OCI-LY3 (cell line): ENCODE results near the gene PALLD.
A peak's percentile ranks its signal among the peaks of the same experiment; 100 is the strongest.

Source experiments
- H2AFZ ChIP-seq: fragments of 200-600, 300-600 bp; shearing (Covaris generic); 2 replicates; pipeline ENCODE4 v1.6.0; 2014; ENCODE audit warnings: antibody characterized with exemption, low read depth, low read length
- H3K27ac ChIP-seq: fragments of 200-600, 300-600 bp; sonication (generic); 2 replicates; pipeline ENCODE4 v1.5.1; 2014; ENCODE audit warnings: mild to moderate bottlenecking, low read length, moderate library complexity, mixed read lengths
- H3K27me3 ChIP-seq: fragments of 200-600, 300-600 bp; sonication (generic); 2 replicates; pipeline ENCODE4 v1.6.1; 2014; ENCODE audit warnings: low read depth, low read length, mixed read lengths
- H3K36me3 ChIP-seq: fragments of 200-600, 300-600 bp; sonication (generic); replicated peaks from 2 replicates; pipeline ENCODE3; 2014; ENCODE audit warnings: low read depth, low read length, mixed read lengths
- H3K4me1 ChIP-seq: fragments of 300-600, 200-600 bp; sonication (generic); 2 replicates; pipeline ENCODE4 v1.6.1; 2014; ENCODE audit warnings: low read length, mixed read lengths
- H3K4me2 ChIP-seq: fragments of 200-600, 300-600 bp; sonication (generic); 2 replicates; pipeline ENCODE4 v1.6.1; 2014; ENCODE audit warnings: low read length, mixed read lengths
- H3K4me3 ChIP-seq: fragments of 300-600, 200-600 bp; sonication (generic); 2 replicates; pipeline ENCODE4 v1.5.1; 2014; ENCODE audit warnings: antibody characterized with exemption, mild to moderate bottlenecking, low read length, moderate library complexity
- H3K79me2 ChIP-seq: fragments of 300-600, 200-600 bp; shearing (Covaris generic); 2 replicates; pipeline ENCODE4 v1.6.1; 2014; ENCODE audit warnings: mild to moderate bottlenecking, low read length, mixed read lengths
- H3K9ac ChIP-seq: fragments of 300-600, 200-600 bp; shearing (Covaris generic); 2 replicates; pipeline ENCODE4 v1.6.0; 2014; ENCODE audit warnings: mild to moderate bottlenecking, low read length, moderate library complexity
- H3K9me3 ChIP-seq: fragments of 200-600, 300-600 bp; shearing (Covaris generic); 2 replicates; pipeline ENCODE4 v1.6.1; 2014; ENCODE audit warnings: low read length, mixed read lengths; ENCODE audit not compliant: insufficient read depth
- H4K20me1 ChIP-seq: fragments of 200-600, 300-600 bp; sonication (generic); 2 replicates; pipeline ENCODE4 v1.6.1; 2016; ENCODE audit warnings: low read length, mixed read lengths; ENCODE audit not compliant: insufficient read depth
- CTCF ChIP-seq: fragments of 200-600, 300-600 bp; sonication (generic); IDR thresholded peaks from 2 replicates; pipeline ENCODE4 v1.5.1; 2014; ENCODE audit warnings: antibody characterized with exemption, low read length, low read depth
- EZH2phosphoT487 ChIP-seq: fragments of 200-600 bp; shearing (Covaris generic); IDR thresholded peaks from 2 replicates; pipeline ENCODE4 v1.6.1; 2018; ENCODE audit warnings: antibody characterized with exemption, mixed run types, low read depth

PALLD gene

GRCh38 chr4:168741281-168742173 is 244.7 kb downstream of the PALLD start:
- H3K27ac ChIP-seq = no peak overlapping the region
- H3K79me2 ChIP-seq = no peaks in the 10 kb centered on the region
- H4K20me1 ChIP-seq = no peaks in the 10 kb centered on the region
- H3K4me3 ChIP-seq = peak overlapping the region; percentile 35; the same call in 1 of the 2 replicates
- H3K4me2 ChIP-seq = peak overlapping the region; percentile 55
- no peak overlapping the region for H3K9ac ChIP-seq
- H3K36me3 ChIP-seq = no peaks in the 10 kb centered on the region
- peaks cover 8% of the 10 kb centered on the region for H3K4me1 ChIP-seq
- H3K9me3 ChIP-seq = no peaks in the 10 kb centered on the region
- H2AFZ ChIP-seq = no peak overlapping the region
- TF ChIP-seq CTCF (no peak), EZH2phosphoT487 (no peak)
- H3K27me3 ChIP-seq = peaks cover 51% of the 10 kb centered on the region

GRCh38 chr4:168743131-168743530 is 246.3 kb downstream of the PALLD start:
- H3K4me1 ChIP-seq = peaks cover 8% of the 10 kb centered on the region
- no peak overlapping the region for H3K4me3 ChIP-seq
- TF ChIP-seq CTCF (no peak), EZH2phosphoT487 (no peak)
- H4K20me1 ChIP-seq = no peaks in the 10 kb centered on the region
- no peak overlapping the region for H3K4me2 ChIP-seq
- no peaks in the 10 kb centered on the region for H3K36me3 ChIP-seq
- no peaks in the 10 kb centered on the region for H3K9me3 ChIP-seq
- H2AFZ ChIP-seq = no peak overlapping the region
- H3K9ac ChIP-seq = no peak overlapping the region
- H3K27ac ChIP-seq = no peak overlapping the region
- H3K27me3 ChIP-seq = peaks cover 57% of the 10 kb centered on the region
- no peaks in the 10 kb centered on the region for H3K79me2 ChIP-seq

- no peak overlapping the region for H3K9ac ChIP-seq
- H3K4me1 ChIP-seq = peaks cover 8% of the 10 kb centered on the region
- no peak overlapping the region for H3K4me3 ChIP-seq
- no peaks in the 10 kb centered on the region for H3K36me3 ChIP-seq
- H3K9me3 ChIP-seq = no peaks in the 10 kb centered on the region
- H3K4me2 ChIP-seq = no peak overlapping the region
- H4K20me1 ChIP-seq = no peaks in the 10 kb centered on the region
- H3K27ac ChIP-seq = no peak overlapping the region
- no peak overlapping the region for H2AFZ ChIP-seq
- no peaks in the 10 kb centered on the region for H3K79me2 ChIP-seq
- TF ChIP-seq CTCF (no peak), EZH2phosphoT487 (no peak)
- peaks cover 57% of the 10 kb centered on the region for H3K27me3 ChIP-seq
Observed at GRCh38 chr4:168743601-168744000, 246.7 kb downstream of the PALLD start.

GRCh38 chr4:168744021-168744420 is 247.2 kb downstream of the PALLD start:
- no peak overlapping the region for H3K4me3 ChIP-seq
- no peak overlapping the region for H3K27ac ChIP-seq
- H3K36me3 ChIP-seq = no peaks in the 10 kb centered on the region
- peaks cover 8% of the 10 kb centered on the region for H3K4me1 ChIP-seq
- no peaks in the 10 kb centered on the region for H3K79me2 ChIP-seq
- no peak overlapping the region for H3K4me2 ChIP-seq
- H4K20me1 ChIP-seq = no peaks in the 10 kb centered on the region
- H3K9me3 ChIP-seq = no peaks in the 10 kb centered on the region
- peaks cover 55% of the 10 kb centered on the region for H3K27me3 ChIP-seq
- no peak overlapping the region for H3K9ac ChIP-seq
- no peak overlapping the region for H2AFZ ChIP-seq
- TF ChIP-seq EZH2phosphoT487 (no peak), CTCF (no peak)
